ENCODE results near the gene MAF.

Gene MAF

GRCh38 chr16:79610771-79611170, 10.2 kb upstream of the MAF start:
- no peak for FAIRE-seq

DNA sequence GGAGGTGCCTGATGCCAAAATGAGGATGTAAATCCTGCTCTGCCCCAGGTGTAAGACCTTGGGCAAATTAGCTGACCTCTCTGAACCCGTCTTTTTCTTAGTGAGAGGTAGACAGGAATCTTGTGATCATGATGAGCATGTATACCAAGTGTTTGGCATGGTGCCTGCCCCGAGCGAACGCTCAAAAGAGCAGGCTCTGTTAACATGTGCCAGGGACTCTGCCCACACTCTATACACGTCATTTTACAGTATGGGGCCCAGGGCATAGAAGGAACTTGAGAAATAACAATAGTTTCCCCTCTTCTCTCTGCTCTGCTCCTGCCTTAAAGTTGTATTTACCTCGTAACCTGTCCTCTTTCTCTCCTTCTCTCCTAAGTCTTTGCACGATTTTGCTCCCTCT, 9.3 kb upstream of the MAF start:
- no peak for FAIRE-seq

DNA sequence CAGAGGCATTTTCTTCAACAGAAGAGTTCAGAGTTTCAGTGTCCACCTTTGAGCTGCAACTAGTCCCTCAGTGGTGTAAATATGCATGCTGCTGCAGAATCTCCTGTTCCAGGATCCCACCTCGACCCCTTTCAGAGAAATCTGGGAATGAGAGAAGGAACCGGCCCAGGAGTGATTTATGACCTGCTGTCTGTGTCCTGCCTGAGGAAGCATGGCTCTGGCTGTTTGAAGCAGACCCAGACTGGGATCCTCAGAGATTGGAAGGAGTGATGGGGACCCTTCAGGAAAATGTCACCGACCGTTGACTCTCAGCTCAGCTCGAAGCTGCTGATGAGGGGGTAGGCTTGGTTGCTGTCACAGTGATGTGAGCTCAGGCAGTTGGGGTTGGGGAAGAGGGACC, 8.4 kb upstream of the MAF start:
- no peak for FAIRE-seq

- FAIRE-seq: no peak
Observed at GRCh38 chr16:79607587-79607986, 7.0 kb upstream of the MAF start.

DNA sequence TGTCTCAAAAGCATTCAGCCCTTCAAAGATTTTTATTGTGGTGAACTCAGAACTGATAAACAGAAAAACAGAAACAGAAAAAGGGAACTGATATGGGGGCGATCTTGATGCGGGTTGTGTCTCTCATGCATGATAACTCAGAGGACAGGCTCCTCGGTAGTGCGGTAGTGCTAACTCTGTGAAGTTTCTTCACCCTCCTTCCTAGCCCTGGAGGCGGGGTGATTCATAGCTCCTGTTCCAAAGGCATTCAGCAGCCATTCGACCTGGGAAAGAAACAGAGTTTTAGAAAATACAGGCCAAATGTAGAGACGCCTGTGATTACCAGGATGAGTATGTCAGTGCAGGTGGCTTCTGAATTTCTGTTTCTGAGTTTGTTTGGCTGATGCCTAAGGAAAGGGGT, 5.5 kb upstream of the MAF start:
- no peak for FAIRE-seq

DNA sequence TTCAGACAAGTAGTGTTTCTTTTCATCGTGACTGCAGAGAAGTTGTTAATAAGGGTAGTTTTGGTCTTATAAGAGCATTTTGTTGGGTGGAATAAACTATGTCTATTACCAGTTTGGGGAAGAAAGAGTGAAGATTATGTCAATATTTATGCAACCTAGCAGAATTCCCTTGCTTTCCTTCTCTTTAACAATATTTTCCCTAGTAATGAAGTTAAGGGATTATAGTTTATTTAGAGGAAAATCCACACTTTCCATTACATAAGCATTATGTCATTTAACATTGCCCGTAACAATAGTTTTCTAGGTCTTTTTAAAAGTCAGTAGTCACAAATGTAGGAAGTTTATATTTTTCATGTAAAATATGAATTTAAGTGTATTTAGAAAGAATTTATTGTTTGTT, 2.5 kb upstream of the MAF start:
- no peak for FAIRE-seq

GRCh38 chr16:79602628-79603014, 2.1 kb upstream of the MAF start:
- FAIRE-seq: no peak

DNA sequence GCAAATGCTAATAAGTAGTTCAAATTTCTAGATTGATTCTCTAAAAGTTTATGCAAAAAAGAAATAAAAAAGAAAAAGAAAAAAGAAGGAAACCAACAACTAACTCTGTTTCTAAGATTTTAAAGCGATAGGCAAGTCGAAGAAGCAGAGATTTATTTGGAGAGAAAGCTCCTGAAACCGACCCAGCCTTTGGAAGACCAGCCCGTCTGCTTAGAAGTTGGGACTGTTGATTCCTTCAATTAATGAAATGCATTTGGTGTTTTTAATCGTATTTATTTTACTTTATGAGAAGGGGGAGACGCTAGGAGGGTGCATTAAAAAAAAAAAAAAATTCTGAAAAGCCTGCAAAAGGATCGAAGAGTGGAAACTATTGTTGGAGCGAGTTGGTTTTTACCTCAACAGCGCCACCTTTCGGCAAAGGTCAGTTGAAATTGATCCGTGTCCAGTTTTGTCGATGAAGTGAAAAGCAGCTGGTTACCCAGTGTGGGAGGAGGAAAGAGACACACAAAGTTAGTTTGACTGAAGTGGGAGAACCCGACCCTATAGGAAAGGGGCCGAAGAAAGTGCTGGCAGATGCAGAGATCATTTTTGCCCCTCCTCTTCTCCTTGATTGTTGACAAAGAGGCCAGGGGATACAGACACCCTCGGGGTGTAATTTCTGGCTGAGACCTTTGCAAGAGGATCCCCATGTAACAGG, 1.5 kb upstream of the MAF start:
- peak; percentile 92 for FAIRE-seq

- FAIRE-seq: no peak
Observed at GRCh38 chr16:79601092-79601930, 774 bp upstream of the MAF start.

DNA sequence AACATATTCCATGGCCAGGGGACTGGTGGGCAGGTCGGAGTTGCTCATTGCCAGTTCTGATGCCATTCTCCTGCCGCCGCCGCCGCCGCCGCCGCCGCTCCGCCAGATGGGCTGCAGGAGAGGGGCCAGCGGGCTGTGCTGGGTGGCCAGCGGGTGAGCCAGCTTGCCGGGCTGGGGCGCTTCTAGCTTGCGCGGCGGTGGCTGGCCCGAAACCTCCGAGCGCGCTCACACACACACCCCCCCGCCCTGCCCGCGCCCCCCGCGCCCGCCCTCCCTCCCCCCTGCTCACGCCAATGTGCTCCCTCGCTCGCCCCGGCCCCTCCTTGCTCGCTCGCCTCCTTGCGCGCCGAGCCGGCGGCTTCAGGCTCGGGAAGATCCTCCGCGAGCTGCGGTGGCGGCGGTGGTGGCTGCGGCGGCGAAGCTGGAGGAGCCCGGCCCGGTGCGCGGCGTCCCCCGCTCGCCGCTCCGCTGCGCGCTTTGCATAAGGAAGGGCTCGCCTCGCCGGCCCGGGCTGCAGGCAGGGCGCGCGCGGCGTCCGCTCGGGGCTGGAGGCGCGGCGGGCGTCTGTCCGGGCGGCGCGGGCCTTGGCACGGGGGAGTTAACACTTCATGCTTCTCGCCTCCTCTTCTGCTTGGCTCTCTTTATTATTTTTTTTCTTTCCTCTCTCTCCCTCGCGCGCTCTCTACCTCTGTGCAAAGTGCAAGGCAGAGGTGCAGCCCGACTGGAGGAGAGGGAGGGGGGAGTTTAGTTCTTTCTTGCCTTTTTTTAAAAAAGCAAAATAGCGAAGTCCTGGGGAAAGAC, 500 bp downstream of the MAF start:
- FAIRE-seq: no peak

GRCh38 chr16:79599256-79599836, 1.2 kb downstream of the MAF start:
- no peak for FAIRE-seq

GRCh38 chr16:79598348-79599181, 2.0 kb downstream of the MAF start:
- FAIRE-seq: no peak

DNA sequence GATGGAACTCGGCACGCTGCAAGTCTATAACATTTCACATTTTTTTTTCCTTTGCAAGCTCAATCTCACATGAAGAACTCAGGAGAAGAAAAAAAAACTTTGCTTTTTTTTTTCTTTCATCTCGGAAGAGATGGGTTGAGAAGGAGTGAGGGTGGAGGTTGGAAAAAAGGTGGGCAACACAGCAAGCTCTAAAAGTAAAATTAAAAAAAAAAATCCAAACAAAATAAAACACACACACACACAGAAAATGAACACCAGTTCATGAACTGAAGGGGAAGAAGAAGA, 2.5 kb downstream of the MAF start:
- FAIRE-seq: no peak

- peak; percentile 73 for FAIRE-seq
Observed at GRCh38 chr16:79597277-79598062, 3.1 kb downstream of the MAF start.

DNA sequence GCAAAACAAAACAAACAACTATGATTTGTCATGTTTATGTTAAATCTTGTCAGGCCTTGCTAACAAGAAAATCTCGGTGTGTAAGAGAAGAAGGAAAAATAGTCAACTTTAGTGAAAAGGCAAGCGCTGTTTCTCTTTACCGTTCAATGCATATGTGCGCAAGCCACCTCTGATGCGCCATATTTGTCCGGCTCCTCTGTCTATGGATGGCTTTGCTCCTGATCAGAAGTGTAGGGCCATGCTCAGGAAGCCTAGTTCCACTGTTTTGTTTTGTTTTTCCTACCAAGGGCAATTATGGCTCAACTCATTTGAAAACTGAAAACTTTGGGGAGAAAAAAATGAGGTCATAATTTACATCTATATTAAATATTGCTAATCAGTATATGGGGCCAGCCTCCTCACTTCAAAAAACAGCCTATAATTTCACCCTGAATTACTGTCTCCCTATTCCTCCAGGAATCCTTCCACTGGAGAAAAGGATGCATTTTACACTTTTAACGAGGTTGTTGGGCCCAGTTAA, 4.5 kb downstream of the MAF start:
- FAIRE-seq: no peak

DNA sequence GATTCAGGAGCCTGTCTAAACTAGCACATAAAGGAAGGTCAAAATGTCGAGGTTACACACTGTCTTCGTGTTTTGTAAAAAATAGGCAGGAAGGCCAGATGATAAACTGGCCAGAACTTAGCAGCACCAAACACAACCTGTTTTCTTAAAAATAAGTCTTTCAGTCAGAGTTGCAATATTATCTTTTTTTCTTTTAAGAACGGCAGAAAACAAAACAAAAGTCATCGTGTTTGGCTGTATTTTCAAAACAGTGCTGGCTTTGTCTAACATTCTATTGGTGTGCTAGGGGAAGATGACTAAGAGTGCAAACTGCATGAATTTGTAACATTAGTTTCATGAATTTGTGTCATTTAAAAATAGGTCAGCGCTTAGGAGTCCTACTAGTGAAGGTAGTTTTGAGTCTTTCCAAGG, 5.3 kb downstream of the MAF start:
- FAIRE-seq: no peak

GRCh38 chr16:79593754-79594153, 6.8 kb downstream of the MAF start:
- FAIRE-seq: no peak

- no peak for FAIRE-seq
Observed at GRCh38 chr16:79593074-79593531, 7.4 kb downstream of the MAF start.

GRCh38 chr16:79592186-79592585, 8.4 kb downstream of the MAF start:
- no peak for FAIRE-seq

GRCh38 chr16:79589601-79590102, 10.9 kb downstream of the MAF start:
- FAIRE-seq: no peak

GRCh38 chr16:79587897-79588296, 12.6 kb downstream of the MAF start:
- no peak for FAIRE-seq

Data from islet of Langerhans (tissue), 1 donor.